PC-3 (cell line): ENCODE results near the gene JSRP1.

Experiments used
- CTCF ChIP-seq: fragments of 300-600 bp; sonication (generic); conservative IDR thresholded peaks from 2 replicates; pipeline ENCODE4 v1.5.1; 2017; ENCODE audit warnings: antibody characterized with exemption, low read depth, mild to moderate bottlenecking, low read length
- EZH2 ChIP-seq: fragments of 300-600 bp; sonication (generic); IDR thresholded peaks from one replicate; pipeline ENCODE4 v1.6.1; 2017; ENCODE audit warnings: antibody characterized with exemption, mild to moderate bottlenecking, low read length; ENCODE audit not compliant: unreplicated experiment

- TF ChIP-seq CTCF (no peak), EZH2 (no peak)
These were observed 35.1 kb upstream of the JSRP1 start for GRCh38 chr19:2291185-2291751.
